CD14-positive monocyte (primary cell): ENCODE data around the gene RPL19. TPM values are rescaled to one million over a fixed set of nuclear protein-coding genes. Genes with fewer than 3 reads are reported as not detected.

Experiments used
- DNase-seq, 3 donors: peaks; one replicate each; pipeline ENCODE4 v3.0.0-alpha.2; 2011 to 2022
- H2AFZ ChIP-seq: 2 replicates; pipeline ENCODE4 v1.6.0; 2012; ENCODE audit warnings: mild to moderate bottlenecking, low read depth, low read length, inconsistent platforms; ENCODE audit not compliant: insufficient read depth, poor library complexity, severe bottlenecking
- H3K27ac ChIP-seq, 2 donors: 1 replicate in 1 of 2; 2 replicates in 1 of 2; pipeline ENCODE4 v1.5.1; 2012 to 2013; ENCODE audit warnings: low read length in 2 of 2, control low read depth in 1 of 2, inconsistent platforms in 1 of 2, low read depth in 1 of 2, mild to moderate bottlenecking in 1 of 2
- H3K27me3 ChIP-seq, 2 donors: one replicate each; pipeline versions ENCODE4 v1.6.0 to v1.6.1; 2011 to 2013; ENCODE audit warnings: low read length in 2 of 2; ENCODE audit not compliant: control insufficient read depth in 2 of 2, insufficient read depth in 2 of 2
- H3K36me3 ChIP-seq, 2 donors: replicated peaks in 1 of 2; 1 replicate in 1 of 2; 2 replicates in 1 of 2; pipeline versions ENCODE4 v1.5.1 to v1.6.1; 2012 to 2013; ENCODE audit warnings: low read length in 2 of 2, control low read depth in 1 of 2, inconsistent platforms in 1 of 2, mild to moderate bottlenecking in 1 of 2; ENCODE audit not compliant: insufficient read depth in 2 of 2, control insufficient read depth in 1 of 2
- H3K4me1 ChIP-seq, 2 donors: 1 replicate in 1 of 2; 2 replicates in 1 of 2; pipeline versions ENCODE4 v1.5.1 to v1.6.1; 2012 to 2013; ENCODE audit warnings: low read length in 2 of 2, control low read depth in 1 of 2, inconsistent platforms in 1 of 2, mild to moderate bottlenecking in 1 of 2, moderate library complexity in 1 of 2; ENCODE audit not compliant: insufficient read depth in 2 of 2, control insufficient read depth in 1 of 2
- H3K4me2 ChIP-seq: replicated peaks from 2 replicates; pipeline ENCODE3; 2012; ENCODE audit warnings: low read length, moderate library complexity, mild to moderate bottlenecking; ENCODE audit not compliant: poor library complexity, severe bottlenecking; ENCODE audit errors: extremely low read depth
- H3K4me3 ChIP-seq, 3 experiments: fragments of 200-600 bp in 1 of 3; sonication (generic) in 1 of 3; replicated peaks in 1 of 3; 1 replicate in 2 of 3; 2 replicates in 1 of 3; pipeline ENCODE4 v1.5.1; 2011 to 2013; ENCODE audit warnings: low read length in 3 of 3, mild to moderate bottlenecking in 3 of 3, control low read depth in 2 of 3, low read depth in 2 of 3, inconsistent platforms in 1 of 3, moderate library complexity in 1 of 3
- H3K79me2 ChIP-seq: 2 replicates; pipeline ENCODE4 v1.6.0; 2012; ENCODE audit warnings: mild to moderate bottlenecking, control low read depth, inconsistent platforms, low read length, moderate library complexity; ENCODE audit not compliant: insufficient read depth
- H3K9ac ChIP-seq: 2 replicates; pipeline ENCODE4 v1.6.0; 2017; ENCODE audit warnings: low read length, mild to moderate bottlenecking; ENCODE audit not compliant: insufficient read depth, poor library complexity, severe bottlenecking
- H3K9me3 ChIP-seq, 2 donors: replicated peaks in 1 of 2; 1 replicate in 1 of 2; 2 replicates in 1 of 2; pipeline versions ENCODE4 v1.5.1 to v1.6.1; 2012 to 2013; ENCODE audit warnings: low read length in 2 of 2, control low read depth in 1 of 2; ENCODE audit not compliant: control insufficient read depth in 1 of 2, insufficient read depth in 1 of 2
- H4K20me1 ChIP-seq: 2 replicates; pipeline ENCODE4 v1.6.0; 2012; ENCODE audit warnings: mild to moderate bottlenecking, low read length, control low read depth, moderate library complexity; ENCODE audit not compliant: insufficient read depth
- H3K27ac Mint-ChIP-seq, 7 donors: one replicate each; pipeline ENCODE4 v1.8.0; 2020; ENCODE audit warnings: mild to moderate bottlenecking in 7 of 7, mixed read lengths in 7 of 7, moderate library complexity in 6 of 7, inconsistent platforms in 2 of 7
- H3K27me3 Mint-ChIP-seq, 3 donors: one replicate each; pipeline ENCODE4 v1.8.0; 2021 to 2022; ENCODE audit warnings: low read depth in 3 of 3, mild to moderate bottlenecking in 3 of 3, mixed read lengths in 3 of 3, moderate library complexity in 3 of 3, inconsistent platforms in 1 of 3
- H3K36me3 Mint-ChIP-seq, 2 donors: one replicate each; pipeline ENCODE4 v1.8.0; 2020; ENCODE audit warnings: mixed read lengths in 2 of 2, inconsistent platforms in 1 of 2, mild to moderate bottlenecking in 1 of 2
- H3K4me1 Mint-ChIP-seq: one replicate; pipeline ENCODE4 v1.8.0; 2020; ENCODE audit warnings: mild to moderate bottlenecking, mixed read lengths
- H3K4me3 Mint-ChIP-seq, 2 donors: one replicate each; pipeline ENCODE4 v1.8.0; 2020; ENCODE audit warnings: mild to moderate bottlenecking in 2 of 2, mixed read lengths in 2 of 2, moderate library complexity in 1 of 2
- H3K9me3 Mint-ChIP-seq, 7 donors: one replicate each; pipeline ENCODE4 v1.8.0; 2020 to 2022; ENCODE audit warnings: mixed read lengths in 7 of 7, mild to moderate bottlenecking in 6 of 7, moderate library complexity in 6 of 7, inconsistent platforms in 2 of 7
- CTCF ChIP-seq: fragments of 200-600 bp; IDR thresholded peaks from one replicate; pipeline ENCODE4 v1.8.0; 2022; ENCODE audit warnings: antibody characterized with exemption, mild to moderate bottlenecking
- WGBS: methylation state at CpG from one replicate; pipeline ENCODE4 v1.1.5; 2013; ENCODE audit warnings: missing lambda C conversion rate; ENCODE audit not compliant: insufficient coverage; 5-methylcytosine and 5-hydroxymethylcytosine counted together
- intact Hi-C, 2 donors: fragments of 100-400 bp; cut with micrococcal nuclease; formaldehyde crosslinking; loops; one replicate each; pipeline versions ENCODE4 v1.15.0 to v1.15.1; 2023
- polyA plus RNA-seq, 3 donors: library from polyadenylated mRNA; depleted of rRNA in 1 of 3; unstranded in 2 of 3; stranded (reverse) in 1 of 3; fragments of 300-500 nt in 2 of 3; fragments of >200 nt in 1 of 3; fragmentation: Illumina TruSeq in 2 of 3; gene quantifications; 1 replicate in 2 of 3; 2 replicates in 1 of 3; pipeline ENCODE4 v1.2.3, GENCODE V29; 2012 to 2021

Gene RPL19
- polyA plus RNA-seq, 3 donors: 1,069 to 1,809 (median 1,232) TPM

DNA sequence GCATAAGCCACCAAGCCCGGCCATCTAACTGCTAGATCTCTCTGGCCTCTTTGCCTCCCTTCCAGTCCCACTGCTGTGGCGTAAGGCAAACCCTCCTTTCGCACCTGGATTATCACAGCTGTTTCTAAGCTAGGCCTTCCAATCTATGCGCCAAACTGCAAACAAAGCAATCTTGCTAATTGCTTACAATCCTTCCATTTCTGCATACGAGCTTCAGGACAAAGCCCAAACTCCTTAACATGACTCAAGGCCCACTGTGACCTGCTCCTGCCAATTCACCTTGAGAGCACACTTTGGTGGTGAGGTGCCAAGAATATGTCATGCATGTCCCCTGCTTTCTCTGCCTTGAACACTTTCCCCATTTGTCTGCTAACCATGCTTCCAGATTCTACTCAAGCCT lies 28.1 kb upstream of the RPL19 start:
- Mint-ChIP-seq H3K4me3 (no peak overlapping the region), H3K36me3 (peaks cover 8 to 10% of the 10 kb centered on the region in 2 donors), H3K4me1 (peaks cover 53% of the 10 kb centered on the region), H3K27me3 (peaks cover 2 to 8% (median 6%) of the 10 kb centered on the region in 3 donors), H3K27ac (peak overlapping the region in 1 of 7 donors; percentile 35), H3K9me3 (peaks cover 0 to 7% (median 3%) of the 10 kb centered on the region in 7 donors)
- 96% methylated on average over 5 of the region's 5 CpGs for WGBS
- no peaks in the 10 kb centered on the region for H3K79me2 ChIP-seq
- peaks cover 36 to 49% of the 10 kb centered on the region in 2 donors for H3K4me1 ChIP-seq
- H3K9ac ChIP-seq: no peak overlapping the region
- no peaks in the 10 kb centered on the region for H3K9me3 ChIP-seq
- H3K27ac ChIP-seq: no peak overlapping the region
- intact Hi-C loops: no loop called here
- DNase-seq: no peak
- no peak overlapping the region for H3K4me2 ChIP-seq
- no peak overlapping the region for H2AFZ ChIP-seq
- no peak overlapping the region for H3K4me3 ChIP-seq
- peaks cover under 1 to 5% of the 10 kb centered on the region in 2 donors for H3K36me3 ChIP-seq
- no peaks in the 10 kb centered on the region for H4K20me1 ChIP-seq
- no peak for TF ChIP-seq CTCF
- H3K27me3 ChIP-seq: no peaks in the 10 kb centered on the region

DNA sequence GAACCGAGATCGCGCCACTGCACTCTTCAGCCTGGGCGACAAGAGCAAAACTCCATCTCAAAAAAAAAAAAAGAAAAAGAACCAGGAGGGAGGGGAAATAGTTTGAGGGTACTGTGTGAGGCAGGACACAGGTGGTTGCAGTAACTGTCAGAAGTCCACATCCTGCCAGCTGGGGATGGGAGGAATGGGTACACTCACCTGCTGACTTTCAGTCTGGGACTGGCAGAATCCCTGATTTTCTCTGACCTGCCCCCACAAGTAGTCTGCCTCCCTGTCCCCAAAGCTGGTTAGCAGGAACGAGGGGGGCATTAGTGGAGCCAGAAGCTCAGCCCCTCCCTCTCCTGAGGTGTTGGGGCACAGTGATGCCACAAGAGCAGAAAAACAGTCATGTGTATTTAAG lies 27.0 kb upstream of the RPL19 start:
- no peak for TF ChIP-seq CTCF
- Histone ChIP-seq H2AFZ (no peak overlapping the region), H3K79me2 (no peaks in the 10 kb centered on the region), H3K36me3 (peaks cover 6 to 16% of the 10 kb centered on the region in 2 donors), H3K27me3 (no peaks in the 10 kb centered on the region), H3K9me3 (no peaks in the 10 kb centered on the region), H3K9ac (no peak overlapping the region), H3K27ac (no peak overlapping the region), H3K4me3 (no peak overlapping the region), H3K4me2 (no peak overlapping the region), H3K4me1 (peaks cover 25 to 38% of the 10 kb centered on the region in 2 donors), H4K20me1 (no peaks in the 10 kb centered on the region)
- Mint-ChIP-seq H3K27ac (peak overlapping the region in 1 of 7 donors; percentile 23), H3K27me3 (peaks cover 4 to 8% (median 8%) of the 10 kb centered on the region in 3 donors), H3K4me3 (no peak overlapping the region), H3K4me1 (peaks cover 43% of the 10 kb centered on the region), H3K36me3 (peaks cover 20 to 21% of the 10 kb centered on the region in 2 donors), H3K9me3 (peaks cover 0 to 11% (median 5%) of the 10 kb centered on the region in 7 donors)
- intact Hi-C loops: no loop called here
- DNase-seq: no peak
- WGBS: 40% methylated on average over 1 of the region's 5 CpGs
